SK-N-SH (cell line): ENCODE measurements around the gene EPHX1. TPM values are rescaled to one million over a fixed set of nuclear protein-coding genes. Genes with fewer than 3 reads are reported as not detected.

Experiments
- CTCF ChIA-PET: fragments of 300-600, 350-600 bp; formaldehyde crosslinking; extraction: SDS; loops from one replicate; lab custom pipeline; 2021; lab: Yijun Ruan, JAX
- POLR2A ChIA-PET: fragments of 350-600 bp; sonication (Branson Sonifier 250); formaldehyde crosslinking; extraction: SDS; loops from one replicate; lab custom pipeline; 2020; ENCODE audit warnings: antibody characterized with exemption, inconsistent platforms; lab: Yijun Ruan, JAX
- DNase-seq: peaks from one replicate; pipeline ENCODE4 v3.0.0; 2012
- H2AFZ ChIP-seq: fragments of 200-600 bp; sonication (generic); 2 replicates; pipeline ENCODE4 v1.8.1; 2016; ENCODE audit warnings: antibody characterized with exemption, mild to moderate bottlenecking, low read depth
- H3F3A ChIP-seq: fragments of 200-600 bp; sonication (generic); replicated peaks from 2 replicates; pipeline ENCODE3; 2016; ENCODE audit warnings: antibody characterized with exemption, mild to moderate bottlenecking; ENCODE audit not compliant: insufficient read depth
- H3K27ac ChIP-seq, 2 experiments: fragments of 200-500 bp in 1 of 2; fragments of 200-600 bp in 1 of 2; sonication (Bioruptor generic) in 1 of 2; sonication (generic), shearing (Covaris generic) in 1 of 2; 2 replicates each; pipeline versions ENCODE4 v1.5.1 to v1.6.1; 2014 to 2016; ENCODE audit warnings: low read depth in 2 of 2, inconsistent platforms in 1 of 2, low read length in 1 of 2, mild to moderate bottlenecking in 1 of 2, mixed read lengths in 1 of 2
- H3K27me3 ChIP-seq: fragments of 200-600 bp; sonication (generic), shearing (Covaris generic); 2 replicates; pipeline ENCODE4 v1.6.1; 2016; ENCODE audit warnings: mixed run types; ENCODE audit not compliant: insufficient read depth
- H3K36me3 ChIP-seq, 2 experiments: fragments of 200-500 bp in 1 of 2; fragments of 200-600 bp in 1 of 2; sonication (Bioruptor generic) in 1 of 2; sonication (generic) in 1 of 2; replicated peaks in 1 of 2; 2 replicates each; pipeline versions ENCODE3 to v1.5.1; 2014 to 2016; ENCODE audit warnings: low read length in 1 of 2, mild to moderate bottlenecking in 1 of 2; ENCODE audit not compliant: insufficient read depth in 2 of 2, control insufficient read depth in 1 of 2
- H3K4me1 ChIP-seq, 2 experiments: fragments of 200-500 bp in 1 of 2; fragments of 200-600 bp in 1 of 2; sonication (Bioruptor generic) in 1 of 2; sonication (generic), shearing (Covaris generic) in 1 of 2; 2 replicates each; pipeline versions ENCODE4 v1.5.1 to v1.6.1; 2014 to 2016; ENCODE audit warnings: low read depth in 1 of 2, low read length in 1 of 2, mixed run types in 1 of 2; ENCODE audit not compliant: insufficient read depth in 2 of 2, control insufficient read depth in 1 of 2
- H3K4me2 ChIP-seq: fragments of 200-600 bp; sonication (generic), shearing (Covaris generic); 2 replicates; pipeline ENCODE4 v1.6.1; 2017; ENCODE audit warnings: mixed run types
- H3K4me3 ChIP-seq, 2 experiments: fragments of 200-500 bp in 1 of 2; fragments of 200-600 bp in 1 of 2; sonication (Bioruptor generic) in 1 of 2; sonication (generic), shearing (Covaris generic) in 1 of 2; 2 replicates each; pipeline versions ENCODE4 v1.5.1 to v1.8.1; 2014 to 2016; ENCODE audit warnings: low read depth in 2 of 2, inconsistent platforms in 1 of 2, low read length in 1 of 2, mild to moderate bottlenecking in 1 of 2, mixed read lengths in 1 of 2, moderate library complexity in 1 of 2
- H3K79me2 ChIP-seq: fragments of 200-600 bp; sonication (generic); 2 replicates; pipeline ENCODE4 v1.8.1; 2017; ENCODE audit warnings: mild to moderate bottlenecking; ENCODE audit not compliant: insufficient read depth
- H3K9ac ChIP-seq: fragments of 200-600 bp; sonication (generic); 2 replicates; pipeline ENCODE4 v1.6.1; 2017; ENCODE audit warnings: mixed run types
- H3K9me2 ChIP-seq: fragments of 200-600 bp; sonication (generic); 2 replicates; pipeline ENCODE4 v1.6.1; 2017; ENCODE audit warnings: mixed run types
- H3K9me3 ChIP-seq: fragments of 200-600 bp; sonication (generic); 2 replicates; pipeline ENCODE4 v1.6.1; 2017; ENCODE audit warnings: mixed run types, mild to moderate bottlenecking, moderate library complexity
- H4K20me1 ChIP-seq: fragments of 200-600 bp; sonication (generic); 2 replicates; pipeline ENCODE4 v1.6.1; 2017; ENCODE audit warnings: mild to moderate bottlenecking, mixed run types; ENCODE audit not compliant: insufficient read depth
- ELF1 ChIP-seq: IDR thresholded peaks from 2 replicates; pipeline ENCODE4 v1.4.0; 2012
- EZH2phosphoT487 ChIP-seq: fragments of 200-600 bp; sonication (generic); IDR thresholded peaks from 2 replicates; pipeline ENCODE4 v1.6.1; 2017; ENCODE audit warnings: low read depth, mixed run types, mild to moderate bottlenecking, antibody characterized with exemption, moderate library complexity, borderline replicate concordance
- FOSL2 ChIP-seq: IDR thresholded peaks from 2 replicates; pipeline ENCODE4 v1.4.0; 2012; ENCODE audit warnings: low read depth, mild to moderate bottlenecking, moderate library complexity, borderline replicate concordance
- FOXM1 ChIP-seq: IDR thresholded peaks from 2 replicates; pipeline ENCODE4 v1.4.0; 2012; ENCODE audit warnings: low read depth, mild to moderate bottlenecking
- GATA2 ChIP-seq: sonication (generic); formaldehyde crosslinking; IDR thresholded peaks from 2 replicates; pipeline ENCODE4 v1.5.0; 2020; ENCODE audit warnings: mild to moderate bottlenecking, missing genetic modification reagents
- IRF3 ChIP-seq: fragments of 150-350 bp; IDR thresholded peaks from 2 replicates; pipeline ENCODE4 v1.6.1; 2016; ENCODE audit warnings: mild to moderate bottlenecking, low read depth, low read length
- MAX ChIP-seq: IDR thresholded peaks from 2 replicates; pipeline ENCODE4 v1.4.0; 2012; ENCODE audit warnings: low read depth
- MEF2A ChIP-seq: IDR thresholded peaks from 2 replicates; pipeline ENCODE4 v1.4.0; 2012; ENCODE audit warnings: low read depth, borderline replicate concordance
- NFIC ChIP-seq: IDR thresholded peaks from 2 replicates; pipeline ENCODE4 v1.4.0; 2012; ENCODE audit warnings: borderline replicate concordance
- NRF1 ChIP-seq: IDR thresholded peaks from 2 replicates; pipeline ENCODE4 v1.6.1; 2012; ENCODE audit warnings: low read depth, mild to moderate bottlenecking, low read length
- SIN3A ChIP-seq: IDR thresholded peaks from 2 replicates; pipeline ENCODE4 v1.6.1; 2012; ENCODE audit warnings: low read depth, mild to moderate bottlenecking, low read length, moderate library complexity, borderline replicate concordance
- TAF1 ChIP-seq: IDR thresholded peaks from 2 replicates; pipeline ENCODE4 v1.6.1; 2012; ENCODE audit warnings: low read depth, mild to moderate bottlenecking, low read length, moderate library complexity, borderline replicate concordance
- TEAD4 ChIP-seq: IDR thresholded peaks from 2 replicates; pipeline ENCODE4 v1.4.0; 2012; ENCODE audit warnings: mild to moderate bottlenecking, borderline replicate concordance; ENCODE audit not compliant: insufficient read depth
- USF2 ChIP-seq: fragments of 150-350 bp; IDR thresholded peaks from 2 replicates; pipeline ENCODE4 v1.6.1; 2017; ENCODE audit warnings: antibody characterized with exemption, low read length, low read depth, borderline replicate concordance
- YY1 ChIP-seq: IDR thresholded peaks from 2 replicates; pipeline ENCODE4 v1.4.0; 2012; ENCODE audit warnings: low read depth, mild to moderate bottlenecking
- WGBS: methylation state at CpG from one replicate; pipeline ENCODE4 v1.1.6; 2017; ENCODE audit warnings: low lambda C conversion rate; 5-methylcytosine and 5-hydroxymethylcytosine counted together
- polyA plus RNA-seq, 3 experiments: library from polyadenylated mRNA; depleted of rRNA; stranded (reverse); fragments of >200 nt; gene quantifications; 2 replicates each; pipeline ENCODE4 v1.2.3, GENCODE V29; 2012

Gene EPHX1
- polyA plus RNA-seq, 1 of the 3 experiments (the other 2 are of a cell fraction) = 45.7 TPM

- CTCF ChIA-PET = interaction anchor here (0.9 to 1.5 kb wide), 3 partner anchors 11 to 348 kb away, joined by 3 to 6 read pairs (median 3); partner anchors contain the start of gene SRP9
- Histone ChIP-seq H3K79me2 (no peaks in the 10 kb centered on the region), H3K27me3 (no peaks in the 10 kb centered on the region), H4K20me1 (no peaks in the 10 kb centered on the region)
- 91% methylated on average over 12 of the region's 12 CpGs for WGBS
- no peak for DNase-seq
- TF ChIP-seq YY1 = no peak
- TF ChIP-seq MEF2A = no peak
- TF ChIP-seq FOSL2 = no peak
- no peak for TF ChIP-seq IRF3
- no peak for TF ChIP-seq EZH2phosphoT487
- TF ChIP-seq USF2 = no peak
- TF ChIP-seq, all 33 proteins: peak for 0
- Histone ChIP-seq H3K4me1 (peaks cover 5 to 8% of the 10 kb centered on the region in 2 experiments; a peak in 3 of 4 replicates), H3K9ac (no peak overlapping the region), H3K27ac (no peak overlapping the region), H3F3A (peaks cover 3% of the 10 kb centered on the region), H3K9me2 (no peaks in the 10 kb centered on the region), H2AFZ (no peak overlapping the region), H3K36me3 (peaks cover 5 to 12% of the 10 kb centered on the region in 2 experiments), H3K4me2 (no peak overlapping the region), H3K9me3 (no peaks in the 10 kb centered on the region), H3K4me3 (no peak overlapping the region)
- POLR2A ChIA-PET = no interaction called here
Measured at GRCh38 chr1:225822655-225823403, 12.9 kb downstream of the EPHX1 start.

GRCh38 chr1:225823811-225824261 is 13.9 kb downstream of the EPHX1 start:
- H3K4me1 ChIP-seq = peaks cover 0 to 8% of the 10 kb centered on the region in 2 experiments; a peak in 1 of 4 replicates
- DNase-seq = no peak
- no peak overlapping the region for H3K4me3 ChIP-seq
- WGBS = 98% methylated on average over 7 of the region's 12 CpGs
- no peak overlapping the region for H3K4me2 ChIP-seq
- H3K9me3 ChIP-seq = no peaks in the 10 kb centered on the region
- H3K9ac ChIP-seq = no peak overlapping the region
- POLR2A ChIA-PET = no interaction called here
- no peak for TF ChIP-seq MAX
- no peak for TF ChIP-seq USF2
- TF ChIP-seq NRF1 = no peak
- no peak for TF ChIP-seq YY1
- TF ChIP-seq SIN3A = no peak
- no peak for TF ChIP-seq FOXM1
- no peak for TF ChIP-seq TEAD4
- TF ChIP-seq NFIC = no peak
- no peak for TF ChIP-seq ELF1
- no peak for TF ChIP-seq GATA2 (CRISPR knock-in tag)
- TF ChIP-seq TAF1 = no peak
- TF ChIP-seq, all 33 proteins: peak for 0
- no peak overlapping the region for H2AFZ ChIP-seq
- H3K9me2 ChIP-seq = no peaks in the 10 kb centered on the region
- H3F3A ChIP-seq = peaks cover 3% of the 10 kb centered on the region
- no peaks in the 10 kb centered on the region for H3K79me2 ChIP-seq
- no peaks in the 10 kb centered on the region for H4K20me1 ChIP-seq
- H3K27me3 ChIP-seq = no peaks in the 10 kb centered on the region
- no peak overlapping the region for H3K27ac ChIP-seq
- H3K36me3 ChIP-seq = peaks cover 5 to 12% of the 10 kb centered on the region in 2 experiments
- CTCF ChIA-PET = interaction anchor here (1.2 to 2.1 kb wide), 2 partner anchors 46 to 349 kb away, joined by 3 to 6 read pairs; partner anchors contain the start of gene SRP9
